Mesothelial cell of epicardium (in vitro differentiated cells): ENCODE results near the gene TFR2. TPM values are rescaled to one million over a fixed set of nuclear protein-coding genes. Genes with fewer than 3 reads are reported as not detected.

Experiments
- DNase-seq, 2 experiments: peaks; one replicate each; pipeline ENCODE4 v3.0.0; 2021; ENCODE audit warnings: low spot score in 2 of 2; ENCODE audit not compliant: unreplicated experiment in 2 of 2
- H3K27ac Mint-ChIP-seq: 2 replicates; pipeline ENCODE4 v1.8.0; 2021; ENCODE audit warnings: mixed read lengths
- H3K27me3 Mint-ChIP-seq: 2 replicates; pipeline ENCODE4 v1.8.0; 2021; ENCODE audit warnings: low read depth, mixed read lengths
- H3K36me3 Mint-ChIP-seq: 2 replicates; pipeline ENCODE4 v1.8.0; 2021; ENCODE audit warnings: mixed read lengths
- H3K4me1 Mint-ChIP-seq: 2 replicates; pipeline ENCODE4 v1.8.0; 2021; ENCODE audit warnings: mixed read lengths
- H3K4me3 Mint-ChIP-seq: 2 replicates; pipeline ENCODE4 v1.8.0; 2021; ENCODE audit warnings: mild to moderate bottlenecking, moderate library complexity, mixed read lengths
- H3K9me3 Mint-ChIP-seq: 2 replicates; pipeline ENCODE4 v1.8.0; 2021; ENCODE audit warnings: mixed read lengths
- CTCF ChIP-seq: fragments of 200-600 bp; sonication (generic); IDR thresholded peaks from one replicate; pipeline ENCODE4 v1.5.0; 2021; ENCODE audit warnings: antibody characterized with exemption; ENCODE audit not compliant: unreplicated experiment
- total RNA-seq: library from RNA; stranded (reverse); gene quantifications from 3 replicates; pipeline ENCODE4 v1.2.1, GENCODE V29; 2021

The TFR2 gene
- total RNA-seq: 0.38 to 0.69 TPM (median 0.54 TPM) in 3 replicates

GRCh38 chr7:100641463-100641859, at the start of gene TFR2:
TSS of gene TFR2 (minus strand) at chr7:100641552. CDS start at chr7:100641509, 43 bp downstream.
- peaks cover 17% of the 10 kb centered on the region for H3K27me3 Mint-ChIP-seq
- H3K4me1 Mint-ChIP-seq: no peaks in the 10 kb centered on the region
- no peak for DNase-seq
- H3K36me3 Mint-ChIP-seq: no peaks in the 10 kb centered on the region
- no peak for TF ChIP-seq CTCF
- H3K9me3 Mint-ChIP-seq: no peaks in the 10 kb centered on the region
- no peak within 1 kb of the TSS for H3K27ac Mint-ChIP-seq
- H3K4me3 Mint-ChIP-seq: no peak within 1 kb of the TSS

GRCh38 chr7:100689230-100690135, 48.1 kb upstream of the TFR2 start:
- no peaks in the 10 kb centered on the region for H3K9me3 Mint-ChIP-seq
- TF ChIP-seq CTCF: no peak
- H3K27me3 Mint-ChIP-seq: no peaks in the 10 kb centered on the region
- peaks cover 22% of the 10 kb centered on the region for H3K4me1 Mint-ChIP-seq
- H3K4me3 Mint-ChIP-seq: no peak overlapping the region
- H3K27ac Mint-ChIP-seq: peak overlapping the region; percentile 59
- no peak for DNase-seq
- peaks cover 10% of the 10 kb centered on the region for H3K36me3 Mint-ChIP-seq

- Mint-ChIP-seq H3K27me3 (no peaks in the 10 kb centered on the region), H3K4me3 (no peak overlapping the region), H3K9me3 (no peaks in the 10 kb centered on the region), H3K36me3 (peaks cover 11% of the 10 kb centered on the region), H3K4me1 (peaks cover 22% of the 10 kb centered on the region), H3K27ac (peak overlapping the region; percentile 13)
- DNase-seq: no peak
- TF ChIP-seq CTCF: no peak
Measured at GRCh38 chr7:100688326-100688860, 47.0 kb upstream of the TFR2 start.

GRCh38 chr7:100687751-100688300, 46.5 kb upstream of the TFR2 start:
- no peak for TF ChIP-seq CTCF
- DNase-seq: no peak
- H3K9me3 Mint-ChIP-seq: no peaks in the 10 kb centered on the region
- peaks cover 17% of the 10 kb centered on the region for H3K4me1 Mint-ChIP-seq
- no peaks in the 10 kb centered on the region for H3K27me3 Mint-ChIP-seq
- H3K36me3 Mint-ChIP-seq: peaks cover 13% of the 10 kb centered on the region
- no peak overlapping the region for H3K27ac Mint-ChIP-seq
- H3K4me3 Mint-ChIP-seq: no peak overlapping the region

GRCh38 chr7:100687261-100687660, 45.9 kb upstream of the TFR2 start:
- Mint-ChIP-seq H3K27me3 (no peaks in the 10 kb centered on the region), H3K4me1 (peaks cover 12% of the 10 kb centered on the region), H3K9me3 (no peaks in the 10 kb centered on the region), H3K4me3 (no peak overlapping the region), H3K27ac (no peak overlapping the region), H3K36me3 (peaks cover 13% of the 10 kb centered on the region)
- no peak for TF ChIP-seq CTCF
- DNase-seq: no peak
